Tongue (tissue), 2 donors: ENCODE results near the gene ZNF142. TPM values are rescaled to one million over a fixed set of nuclear protein-coding genes. Genes with fewer than 3 reads are reported as not detected.

ENCODE experiments used
- small RNA-seq: library from RNA; depleted of rRNA; stranded (forward); fragments of <200 nt; gene quantifications from one replicate; pipeline ENCODE3, GENCODE V24; 2014; ENCODE audit warnings: low replicate concordance
- total RNA-seq: library from RNA; depleted of rRNA; stranded (reverse); fragments of >200 nt; gene quantifications from one replicate; pipeline ENCODE4 v1.2.3, GENCODE V29; 2014

The ZNF142 gene
- total RNA-seq, 1 donor from 2014 or later: 14.3 TPM

Small RNA genes within 50 kb of the gene (small RNA-seq; reads per million reads assigned to genes)
- gene RNU6-136P: not detected

Other genes with a start within 250 kb of the ZNF142 start
- gene VIL1, start 240.5 kb downstream of the ZNF142 start, total RNA-seq: not detected
- gene USP37, start 91.3 kb downstream of the ZNF142 start, total RNA-seq: 30.8 TPM
- gene CNOT9, start 90.8 kb downstream of the ZNF142 start, total RNA-seq: 38.2 TPM
- gene PLCD4, start 51.7 kb downstream of the ZNF142 start, total RNA-seq: 31.0 TPM
- 26.2 TPM for gene BCS1L, start 60 bp upstream of the ZNF142 start, total RNA-seq
- gene RNF25, start 12.4 kb upstream of the ZNF142 start, total RNA-seq: 8.5 TPM
- 20.6 TPM for gene STK36, start 12.5 kb upstream of the ZNF142 start, total RNA-seq
- 14.0 TPM for gene TTLL4, start 51.2 kb upstream of the ZNF142 start, total RNA-seq
- 19.8 TPM for gene CYP27A1, start 122.5 kb upstream of the ZNF142 start, total RNA-seq
- gene PRKAG3, start 172.2 kb upstream of the ZNF142 start, total RNA-seq: 19.7 TPM
- gene WNT6, start 200.2 kb upstream of the ZNF142 start, total RNA-seq: 1.9 TPM
- 5.7 TPM for gene WNT10A, start 221.2 kb upstream of the ZNF142 start, total RNA-seq